Urinary bladder (tissue), 4 donors: Measurements from ENCODE around the gene EFCAB8. TPM values are rescaled to one million over a fixed set of nuclear protein-coding genes. Genes with fewer than 3 reads are reported as not detected.

Experiments used
- DNase-seq: peaks from one replicate; pipeline ENCODE4 v3.0.0-alpha.2; 2015; ENCODE audit errors: extremely low spot score
- H3K27ac ChIP-seq: one replicate; pipeline ENCODE4 v1.5.1; 2013; ENCODE audit warnings: low read depth, mild to moderate bottlenecking, moderate library complexity
- H3K36me3 ChIP-seq: one replicate; pipeline ENCODE4 v1.6.1; 2013; ENCODE audit warnings: mild to moderate bottlenecking, moderate library complexity; ENCODE audit not compliant: insufficient read depth
- H3K4me1 ChIP-seq: one replicate; pipeline ENCODE4 v1.6.1; 2013; ENCODE audit warnings: mild to moderate bottlenecking, moderate library complexity; ENCODE audit not compliant: insufficient read depth
- H3K4me3 ChIP-seq: one replicate; pipeline ENCODE4 v1.5.1; 2013; ENCODE audit warnings: low read depth, low read length
- WGBS: extraction: QIAGEN DNeasy Blood & Tissue Kit; methylation state at CpG from one replicate; pipeline ENCODE4 v1.1.7; 2013; 5-methylcytosine and 5-hydroxymethylcytosine counted together
- polyA plus RNA-seq: library from polyadenylated mRNA; stranded (reverse); fragments of 200-250 nt; gene quantifications from one replicate; pipeline ENCODE4 v1.2.3, GENCODE V29; 2013
- total RNA-seq: library from RNA; depleted of rRNA; stranded (reverse); fragments of >200 nt; gene quantifications from one replicate; pipeline ENCODE4 v1.2.3, GENCODE V29; 2014
- donor health status: healthy with polysubstance abuse.
- donor health status: healthy.

Gene EFCAB8
- total and polyA plus RNA-seq, 2 donors: 0.11 to 0.95 TPM

GRCh38 chr20:32883081-32883480 lies 24.4 kb downstream of the EFCAB8 start:
- WGBS: 84% methylated on average over 5 of the region's 5 CpGs
- Histone ChIP-seq H3K4me3 (no peak overlapping the region), H3K4me1 (no peaks in the 10 kb centered on the region), H3K27ac (no peak overlapping the region), H3K36me3 (no peaks in the 10 kb centered on the region)
- DNase-seq: no peak

- 83% methylated on average over 20 of the region's 20 CpGs for WGBS
- Histone ChIP-seq H3K27ac (no peak overlapping the region), H3K4me3 (no peak overlapping the region)
Measured at GRCh38 chr20:32885185-32885584, 26.5 kb downstream of the EFCAB8 start.

DNA sequence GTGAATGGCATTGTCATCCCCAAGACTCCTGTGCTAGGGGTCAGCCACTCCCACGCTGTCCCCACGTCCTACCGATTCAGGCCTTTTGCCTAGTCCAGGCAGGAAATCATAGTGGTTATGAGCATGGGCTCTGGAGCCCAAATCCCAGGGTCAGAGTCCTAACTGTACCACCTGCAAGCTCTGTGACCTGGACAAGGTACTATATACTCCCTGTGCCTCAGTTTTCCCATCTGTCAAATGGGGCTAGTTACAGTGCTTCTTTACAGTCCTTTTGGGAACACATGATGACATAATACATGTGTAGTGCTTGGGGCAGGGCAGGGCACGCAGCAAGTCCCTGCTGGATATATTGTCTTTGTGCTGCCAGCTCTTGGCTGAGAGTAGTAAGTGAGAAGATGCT lies 27.2 kb downstream of the EFCAB8 start:
- Histone ChIP-seq H3K4me1 (no peaks in the 10 kb centered on the region), H3K36me3 (no peaks in the 10 kb centered on the region), H3K4me3 (no peak overlapping the region), H3K27ac (no peak overlapping the region)
- no peak for DNase-seq
- 91% methylated on average over 4 of the region's 4 CpGs for WGBS

More at GRCh38 chr20:32885185-32885584, 26.5 kb downstream of the EFCAB8 start:
- no peaks in the 10 kb centered on the region for H3K4me1 ChIP-seq
- DNase-seq: no peak
- H3K36me3 ChIP-seq: no peaks in the 10 kb centered on the region

DNA sequence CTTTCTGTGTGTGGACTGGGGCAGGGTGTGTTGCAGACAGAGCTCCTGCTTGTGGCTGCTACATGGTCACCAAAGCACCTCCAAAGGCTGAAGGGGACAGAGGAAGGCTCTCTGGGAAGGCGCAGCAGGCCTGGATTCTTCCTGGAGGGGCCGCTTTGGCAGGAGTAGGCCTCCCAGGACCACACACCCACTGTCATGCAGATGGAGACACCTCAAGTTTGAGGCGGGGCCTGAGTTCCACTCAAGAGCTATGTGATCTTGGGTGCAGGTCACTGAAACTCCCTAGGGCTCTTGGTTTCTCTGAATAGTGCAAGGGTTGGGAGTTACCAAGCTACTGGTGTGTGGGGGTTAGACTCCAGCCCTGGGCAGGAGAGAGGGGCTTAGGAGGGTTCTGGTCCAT lies 27.9 kb downstream of the EFCAB8 start:
- Histone ChIP-seq H3K4me3 (no peak overlapping the region), H3K4me1 (no peaks in the 10 kb centered on the region), H3K27ac (no peak overlapping the region), H3K36me3 (no peaks in the 10 kb centered on the region)
- no peak for DNase-seq
- 57% methylated on average over 3 of the region's 3 CpGs for WGBS

DNA sequence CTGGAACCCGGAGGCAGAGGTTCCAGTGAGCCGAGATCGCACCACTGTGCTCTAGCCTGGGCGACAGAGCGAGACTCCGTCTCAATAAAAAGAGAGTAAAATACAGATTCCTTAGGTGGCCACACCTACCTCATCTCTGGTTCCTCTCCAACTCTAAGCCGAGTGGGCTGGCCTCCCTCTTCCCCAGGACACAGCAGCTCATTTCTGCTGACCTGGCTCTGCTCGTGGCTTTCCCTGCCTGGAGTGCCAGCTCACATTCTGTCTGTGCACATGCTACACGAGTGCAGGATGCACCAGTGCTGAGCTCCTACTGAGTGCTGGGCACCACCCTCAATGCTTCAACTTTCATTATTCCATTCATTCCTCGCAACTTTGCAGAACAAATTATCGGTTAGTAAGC lies 28.8 kb downstream of the EFCAB8 start:
- no peak overlapping the region for H3K27ac ChIP-seq
- no peaks in the 10 kb centered on the region for H3K36me3 ChIP-seq
- no peak overlapping the region for H3K4me3 ChIP-seq
- WGBS: 73% methylated on average over 11 of the region's 11 CpGs
- no peaks in the 10 kb centered on the region for H3K4me1 ChIP-seq
- no peak for DNase-seq

DNA sequence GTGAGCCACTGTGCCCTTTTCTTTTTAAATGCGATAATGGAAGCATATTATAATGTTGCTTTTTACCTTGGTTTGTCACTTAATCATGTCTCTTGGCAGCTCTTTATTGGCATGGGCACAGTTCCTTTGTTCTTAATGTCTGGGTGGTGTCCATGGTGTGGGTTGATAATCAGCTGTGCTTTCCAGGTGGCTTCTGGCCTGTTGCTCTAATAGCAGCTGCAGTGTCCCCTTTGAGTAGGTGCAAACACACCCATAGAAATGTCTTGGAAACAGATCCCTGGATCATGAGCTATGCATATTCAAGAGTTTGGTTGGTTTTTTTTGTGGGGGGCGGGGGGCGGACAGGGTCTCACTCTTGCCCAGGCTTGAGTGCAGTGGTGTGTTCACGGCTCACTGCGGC lies 29.9 kb downstream of the EFCAB8 start:
- no peaks in the 10 kb centered on the region for H3K36me3 ChIP-seq
- no peak overlapping the region for H3K4me3 ChIP-seq
- no peaks in the 10 kb centered on the region for H3K4me1 ChIP-seq
- WGBS: 98% methylated on average over 5 of the region's 5 CpGs
- DNase-seq: no peak
- no peak overlapping the region for H3K27ac ChIP-seq

DNA sequence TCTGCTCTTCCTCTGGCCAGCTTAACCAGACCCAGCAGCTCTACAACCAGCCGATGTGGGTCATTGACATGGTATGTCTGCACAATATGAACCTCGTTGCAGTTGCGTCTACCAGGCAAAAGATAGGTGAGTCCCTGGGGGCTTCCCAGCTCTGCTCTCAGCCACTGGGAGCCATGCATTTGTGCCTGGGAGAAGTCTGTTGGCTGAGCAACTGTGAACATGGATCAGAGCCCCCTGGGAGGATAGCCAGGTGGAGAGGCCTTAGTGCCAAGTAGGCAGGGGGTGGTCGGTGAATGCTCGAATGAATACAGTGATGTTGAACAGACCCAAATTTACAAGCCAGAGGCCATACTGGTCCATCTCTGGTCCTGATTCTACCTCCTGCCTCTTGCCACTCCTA lies 30.6 kb downstream of the EFCAB8 start:
- Histone ChIP-seq H3K27ac (no peak overlapping the region), H3K4me1 (no peaks in the 10 kb centered on the region), H3K4me3 (no peak overlapping the region), H3K36me3 (no peaks in the 10 kb centered on the region)
- 67% methylated on average over 5 of the region's 5 CpGs for WGBS
- no peak for DNase-seq

- WGBS: 91% methylated on average over 8 of the region's 8 CpGs
Measured at GRCh38 chr20:32891491-32891890, 32.8 kb downstream of the EFCAB8 start.

GRCh38 chr20:32891926-32892660 lies 33.4 kb downstream of the EFCAB8 start:
- H3K36me3 ChIP-seq: no peaks in the 10 kb centered on the region
- H3K4me1 ChIP-seq: no peaks in the 10 kb centered on the region
- H3K27ac ChIP-seq: no peak overlapping the region
- H3K4me3 ChIP-seq: no peak overlapping the region
- DNase-seq: no peak
- 83% methylated on average over 4 of the region's 4 CpGs for WGBS

More at GRCh38 chr20:32891491-32891890, 32.8 kb downstream of the EFCAB8 start:
- Histone ChIP-seq H3K4me3 (no peak overlapping the region), H3K4me1 (no peaks in the 10 kb centered on the region), H3K27ac (no peak overlapping the region), H3K36me3 (no peaks in the 10 kb centered on the region)
- no peak for DNase-seq

- DNase-seq: no peak
- H3K36me3 ChIP-seq: no peaks in the 10 kb centered on the region
- no peak overlapping the region for H3K4me3 ChIP-seq
- 88% methylated on average over 16 of the region's 16 CpGs for WGBS
- no peaks in the 10 kb centered on the region for H3K4me1 ChIP-seq
- H3K27ac ChIP-seq: no peak overlapping the region
Measured at GRCh38 chr20:32893263-32894025, 34.7 kb downstream of the EFCAB8 start.

GRCh38 chr20:32894026-32894483 lies 35.3 kb downstream of the EFCAB8 start:
- H3K4me3 ChIP-seq: no peak overlapping the region
- no peak overlapping the region for H3K27ac ChIP-seq
- no peaks in the 10 kb centered on the region for H3K4me1 ChIP-seq
- WGBS: 74% methylated on average over 8 of the region's 8 CpGs
- no peaks in the 10 kb centered on the region for H3K36me3 ChIP-seq
- no peak for DNase-seq

DNA sequence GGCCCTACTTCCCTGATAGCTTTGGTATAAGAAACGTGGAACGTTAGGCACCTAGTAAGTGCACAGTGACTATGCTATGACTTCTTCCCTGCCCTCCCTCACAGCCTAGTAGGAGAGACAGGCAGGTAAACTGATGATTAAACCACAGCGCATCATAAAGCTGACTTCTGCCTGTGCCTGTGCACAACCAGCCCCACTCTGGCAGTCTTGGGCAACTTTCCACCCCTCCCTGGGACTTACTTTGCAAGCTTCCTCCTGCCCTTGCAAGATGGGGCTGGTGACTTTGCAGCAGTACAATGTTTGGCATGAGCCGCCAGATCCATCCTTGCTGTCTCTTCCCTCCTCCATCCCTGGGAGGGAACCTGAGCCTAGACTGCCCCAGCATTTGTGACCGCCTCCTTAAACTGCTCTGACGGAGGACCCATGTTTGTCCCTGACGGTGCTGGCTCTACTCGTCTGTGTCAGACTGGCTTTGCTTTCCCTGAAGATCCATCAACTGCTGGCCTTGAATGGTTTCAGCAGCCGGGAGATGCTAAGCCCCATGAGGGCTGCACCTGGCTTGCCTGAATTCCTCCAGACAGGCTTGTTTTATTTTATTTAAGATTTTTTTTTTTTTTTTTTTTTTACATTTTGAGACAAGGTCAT lies 36.1 kb downstream of the EFCAB8 start:
- H3K4me1 ChIP-seq: no peaks in the 10 kb centered on the region
- H3K36me3 ChIP-seq: no peaks in the 10 kb centered on the region
- H3K27ac ChIP-seq: no peak overlapping the region
- DNase-seq: no peak
- WGBS: 87% methylated on average over 9 of the region's 9 CpGs
- H3K4me3 ChIP-seq: no peak overlapping the region

- Histone ChIP-seq H3K27ac (no peak overlapping the region), H3K4me1 (no peaks in the 10 kb centered on the region), H3K4me3 (no peak overlapping the region), H3K36me3 (no peaks in the 10 kb centered on the region)
- 91% methylated on average over 18 of the region's 18 CpGs for WGBS
- DNase-seq: no peak
Measured at GRCh38 chr20:32896521-32897280, 38.0 kb downstream of the EFCAB8 start.
